Inferior parietal cortex (tissue), 1 donor: ENCODE measurements around the gene RELCH.

Experiments
- DNase-seq: peaks from one replicate; pipeline ENCODE4 v3.0.0-alpha.2; 2016; ENCODE audit errors: extremely low spot score

Gene RELCH

DNA sequence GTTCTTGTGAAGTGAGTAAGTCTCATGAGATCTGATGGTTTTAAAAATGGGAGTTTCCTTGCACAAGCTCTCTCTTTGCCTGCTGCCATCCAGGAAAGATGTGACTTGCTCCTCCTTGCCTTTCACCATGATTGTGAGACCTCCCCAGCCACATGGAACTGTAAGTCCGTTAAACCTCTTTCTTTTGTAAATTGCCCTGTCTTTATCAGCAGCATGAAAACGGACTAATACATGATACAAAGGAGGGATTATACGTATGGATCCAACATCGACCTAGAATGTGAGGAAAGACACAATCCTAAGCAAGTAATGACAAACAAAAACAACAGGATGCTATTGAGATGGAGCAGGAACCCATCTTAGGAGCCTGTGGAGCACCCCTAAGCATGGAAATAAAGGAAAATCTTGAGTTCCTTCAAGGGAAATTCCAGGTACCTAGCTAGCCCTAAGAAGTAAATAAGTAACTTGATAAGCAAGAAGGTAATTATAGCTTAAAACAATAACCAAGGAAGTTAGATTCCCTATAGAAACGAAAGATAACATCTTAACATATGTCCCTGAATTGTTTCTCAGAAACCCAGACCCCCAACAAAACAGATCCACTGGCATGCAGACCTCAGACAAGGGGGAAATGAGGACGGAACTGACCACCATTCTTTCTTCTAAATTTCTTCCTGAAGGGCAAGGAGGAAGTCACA, 136.6 kb downstream of the RELCH start:
- no peak for DNase-seq

GRCh38 chr18:62324181-62324828, 137.2 kb downstream of the RELCH start:
- DNase-seq, result no peak

GRCh38 chr18:62324917-62325805, 138.1 kb downstream of the RELCH start, which contains the start of gene TNFRSF11A:
TNFRSF11A (plus strand) TSS chr18:62325310; CDS start chr18:62325353, 43 bp downstream.
- no peak for DNase-seq

DNA sequence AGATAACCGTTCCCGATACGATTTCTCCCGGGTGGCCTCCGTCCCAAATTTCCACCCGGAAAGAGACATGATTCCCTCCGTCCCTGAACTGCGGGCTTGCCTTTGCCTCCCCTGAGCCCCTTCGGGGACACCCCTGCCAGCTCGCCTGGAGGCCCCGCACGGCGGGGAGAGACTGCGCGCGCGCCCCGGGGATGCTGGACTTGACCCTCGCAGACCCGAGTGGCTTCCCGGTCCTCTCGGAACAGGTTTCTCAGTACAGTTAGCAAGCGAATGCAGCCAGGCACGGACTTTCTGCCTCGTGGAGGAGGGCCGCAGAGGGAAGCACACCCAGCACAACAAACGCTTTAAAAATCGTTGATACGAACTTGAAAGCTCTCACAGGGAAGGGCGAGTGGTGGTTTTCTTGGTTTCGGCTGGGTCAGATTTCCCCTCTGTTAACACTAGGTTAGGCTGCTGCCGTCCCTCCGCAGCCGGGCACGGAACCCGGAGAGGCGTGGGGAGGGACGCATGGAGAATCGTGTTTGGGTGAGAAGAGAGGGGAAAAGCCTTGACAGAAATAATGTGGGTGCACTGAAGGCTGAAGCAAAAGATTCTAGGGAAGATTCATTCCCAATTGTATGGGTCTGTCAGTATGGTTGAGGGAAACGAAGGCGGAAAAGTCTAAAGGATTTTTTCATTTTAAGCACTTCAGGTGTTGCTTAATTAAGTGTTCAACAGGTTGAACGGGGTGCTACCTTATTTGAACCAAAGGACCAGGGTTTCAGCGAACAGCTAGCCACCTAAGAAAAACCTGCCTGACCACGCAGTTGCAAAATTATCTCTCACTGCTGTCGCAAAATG, 139.0 kb downstream of the RELCH start:
- DNase-seq, result no peak

- no peak for DNase-seq
These were observed 139.7 kb downstream of the RELCH start for GRCh38 chr18:62326646-62327348.

DNA sequence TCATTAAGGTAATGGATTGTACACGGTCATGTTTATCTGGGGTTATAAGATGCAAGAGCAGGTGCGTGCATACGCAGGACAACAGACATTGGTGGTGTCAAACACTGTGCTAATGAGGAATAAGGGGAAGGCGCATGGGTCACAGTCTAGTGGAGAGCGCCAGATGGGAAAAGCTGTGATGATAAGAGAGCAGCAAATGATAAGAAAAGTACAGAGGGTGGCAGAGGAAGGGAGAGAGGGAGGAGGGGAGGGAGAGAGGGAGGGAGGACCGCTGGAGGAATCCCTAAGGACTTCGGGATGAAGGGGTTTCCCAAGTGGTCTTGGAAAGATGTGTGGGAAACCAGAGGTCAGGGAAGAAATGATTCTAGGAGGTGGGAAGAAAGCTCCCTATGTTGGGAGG, 140.9 kb downstream of the RELCH start:
- DNase-seq, result no peak

DNA sequence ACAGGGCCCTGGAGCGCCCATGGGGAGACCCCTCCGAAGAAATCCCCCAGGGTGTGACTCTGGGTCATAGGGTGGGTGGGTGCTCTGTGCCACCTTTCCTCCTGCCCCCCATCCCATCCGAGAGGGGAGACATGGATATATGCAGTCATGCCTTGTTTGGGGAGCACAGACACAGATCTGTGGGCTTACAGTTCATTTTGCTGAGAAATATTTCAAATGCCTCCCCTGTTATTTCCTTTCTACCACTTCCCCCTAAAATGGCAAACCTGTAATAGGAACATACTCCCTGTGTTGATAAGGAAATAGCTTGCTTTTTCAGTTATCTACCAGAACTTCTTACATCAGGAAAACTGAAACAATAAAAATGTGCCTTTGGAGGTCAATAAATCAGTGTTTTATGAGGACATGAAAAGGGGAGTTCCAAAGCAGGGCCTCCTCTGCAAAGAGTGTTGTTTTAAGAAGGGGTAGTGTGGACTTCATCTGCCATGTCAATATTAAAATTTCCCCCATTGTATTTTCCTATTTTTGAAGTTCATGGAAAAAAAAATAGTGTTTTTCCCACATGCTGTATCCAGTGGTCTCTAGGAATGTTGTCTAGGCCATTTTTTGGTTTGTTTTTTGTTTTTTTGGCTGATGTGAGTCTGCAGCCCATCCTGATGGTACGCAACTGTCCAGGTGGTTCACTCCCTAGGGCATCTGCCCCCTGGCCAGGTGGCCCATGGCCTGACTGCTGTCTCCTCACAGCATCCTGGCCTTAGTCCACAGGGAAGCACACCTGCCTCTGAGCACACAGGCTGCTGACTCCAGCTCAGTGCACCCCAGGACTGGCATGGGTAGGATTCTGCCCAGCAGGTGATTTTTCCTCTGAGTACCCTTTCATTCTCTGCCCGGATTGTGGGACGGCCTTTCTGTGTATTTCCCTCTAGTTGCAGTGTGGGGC, 141.8 kb downstream of the RELCH start:
- no peak for DNase-seq

DNA sequence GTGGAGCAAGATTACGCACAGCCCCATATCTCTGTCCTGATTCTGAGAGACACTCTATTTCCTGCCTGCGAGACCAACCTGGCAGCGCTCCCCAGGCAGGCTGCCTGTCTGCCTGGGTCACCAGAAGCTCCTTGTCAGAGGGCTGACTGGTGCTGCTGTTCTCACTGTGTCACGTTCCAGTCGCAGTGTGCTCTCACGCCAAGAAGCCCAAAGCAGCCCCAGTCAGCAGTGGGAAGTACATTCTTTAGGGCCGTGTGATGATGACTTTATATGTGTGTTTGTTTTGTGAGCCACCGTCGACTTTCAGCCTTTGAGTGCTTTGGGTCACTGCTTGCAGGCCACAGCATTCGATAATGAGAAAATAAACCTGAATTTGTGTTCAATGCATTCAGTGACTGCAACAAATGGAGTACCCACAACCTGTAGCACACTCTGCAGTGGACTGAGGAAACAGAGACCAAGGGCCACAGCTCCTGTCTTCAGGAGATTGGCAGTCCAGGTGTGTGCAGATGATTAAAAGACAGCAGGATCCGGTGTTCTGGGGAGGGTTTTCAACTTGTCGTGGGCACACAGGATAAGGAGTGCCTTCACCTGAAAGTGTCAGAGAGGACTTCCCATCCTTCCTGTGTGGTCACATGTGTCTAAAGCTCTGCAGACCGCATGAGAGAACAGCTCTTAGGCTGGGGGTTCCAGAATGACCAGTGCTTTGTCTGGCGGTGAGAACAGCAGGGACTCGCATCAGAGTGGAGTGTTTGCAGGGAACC, 142.8 kb downstream of the RELCH start:
- DNase-seq, result no peak

GRCh38 chr18:62330650-62331049, 143.6 kb downstream of the RELCH start:
- no peak for DNase-seq

- no peak for DNase-seq
These were observed 144.7 kb downstream of the RELCH start for GRCh38 chr18:62331581-62332356.

- no peak for DNase-seq
These were observed 145.4 kb downstream of the RELCH start for GRCh38 chr18:62332431-62332830.

DNA sequence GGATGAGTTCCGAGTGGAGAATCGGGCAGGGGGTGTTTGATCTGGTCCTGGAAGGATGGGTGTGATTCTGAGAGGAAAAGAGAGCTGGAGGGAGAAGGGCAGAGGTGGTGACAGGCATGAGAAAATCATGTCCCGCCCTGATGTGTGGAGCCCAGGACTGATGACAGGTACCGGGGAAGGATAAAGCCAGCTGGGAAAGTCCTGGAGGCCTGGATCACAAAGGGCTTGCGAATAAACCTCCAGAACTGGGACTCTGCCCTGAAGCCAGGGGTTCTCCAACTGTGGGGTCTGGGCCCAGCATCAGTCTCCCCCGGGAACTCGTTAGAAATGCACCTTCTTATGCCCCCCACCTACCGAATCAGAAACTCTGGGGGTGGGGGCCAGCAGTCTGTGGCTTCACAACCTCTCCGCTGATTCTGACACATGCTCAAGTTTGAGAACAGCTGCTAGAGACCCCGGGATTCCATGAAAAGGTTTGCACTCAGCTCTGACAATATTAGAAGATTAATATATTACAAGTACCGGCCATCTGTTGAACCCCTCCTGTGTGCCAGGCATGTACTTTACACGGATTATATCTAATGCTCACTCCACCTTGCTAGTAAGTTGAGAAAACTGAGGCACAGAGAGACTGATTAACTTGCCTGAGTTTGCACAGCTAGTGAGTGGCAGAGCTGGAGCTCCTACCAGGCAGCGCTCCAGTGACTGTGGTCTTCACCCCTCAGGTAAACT, 146.1 kb downstream of the RELCH start:
- no peak for DNase-seq

DNA sequence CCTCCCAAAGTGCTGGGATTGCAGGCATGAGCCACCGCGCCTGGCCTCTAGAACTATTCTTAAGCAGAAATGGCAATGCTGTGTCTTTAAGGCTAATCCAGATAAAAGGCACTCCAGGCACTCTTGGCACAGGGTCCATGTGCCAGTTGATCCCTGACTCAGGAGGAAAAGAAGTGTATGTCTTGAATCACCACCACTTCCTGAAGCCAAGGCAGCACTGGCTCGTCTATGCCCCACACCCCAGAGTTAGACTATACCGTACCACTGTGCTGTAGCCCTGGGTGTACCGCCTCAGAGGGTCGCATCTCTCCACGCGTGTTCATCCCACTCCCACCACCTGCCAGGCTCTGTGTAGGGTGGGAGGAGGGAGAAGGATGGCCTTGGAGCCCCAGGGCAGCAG, 147.1 kb downstream of the RELCH start:
- no peak for DNase-seq

DNA sequence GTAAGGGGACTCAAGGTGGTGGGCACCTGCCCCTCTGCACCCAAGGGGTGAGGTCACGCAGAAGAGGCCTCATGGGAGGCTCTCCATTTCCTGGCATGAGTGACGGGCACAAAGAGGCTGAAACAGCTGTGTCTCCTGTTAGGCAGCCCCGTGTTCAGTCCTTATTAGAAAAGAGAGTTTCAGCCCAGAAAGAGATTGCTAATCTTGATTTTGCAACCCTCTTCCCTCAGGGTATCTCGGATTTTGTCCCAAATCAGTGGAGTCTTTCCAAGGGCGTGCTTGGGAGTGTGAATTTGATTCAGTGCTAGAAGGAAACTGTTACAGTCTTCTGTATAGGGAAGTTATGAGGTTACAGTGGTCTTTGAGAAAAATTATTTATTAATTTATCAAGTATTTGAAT, 148.4 kb downstream of the RELCH start:
- DNase-seq, result no peak

GRCh38 chr18:62336618-62337017, 149.6 kb downstream of the RELCH start:
- DNase-seq, result no peak

DNA sequence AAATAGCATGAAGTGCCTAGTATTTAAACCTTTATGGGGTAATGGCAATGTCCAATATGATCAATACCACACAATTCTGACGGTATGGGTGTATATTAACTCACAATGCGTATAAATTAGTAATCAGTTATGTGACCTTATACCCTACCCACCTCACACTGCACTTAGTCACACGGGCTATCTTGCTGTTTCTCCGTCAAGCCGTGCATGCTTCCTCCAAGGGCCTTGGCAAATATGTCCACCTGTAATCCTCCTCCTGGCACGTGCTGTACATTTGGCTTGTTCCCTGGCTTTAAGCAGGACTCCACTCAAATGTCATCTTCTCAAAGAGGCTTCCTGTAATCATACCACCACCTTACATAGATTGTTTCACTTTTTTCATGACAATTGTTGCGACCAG, 150.3 kb downstream of the RELCH start:
- no peak for DNase-seq

DNA sequence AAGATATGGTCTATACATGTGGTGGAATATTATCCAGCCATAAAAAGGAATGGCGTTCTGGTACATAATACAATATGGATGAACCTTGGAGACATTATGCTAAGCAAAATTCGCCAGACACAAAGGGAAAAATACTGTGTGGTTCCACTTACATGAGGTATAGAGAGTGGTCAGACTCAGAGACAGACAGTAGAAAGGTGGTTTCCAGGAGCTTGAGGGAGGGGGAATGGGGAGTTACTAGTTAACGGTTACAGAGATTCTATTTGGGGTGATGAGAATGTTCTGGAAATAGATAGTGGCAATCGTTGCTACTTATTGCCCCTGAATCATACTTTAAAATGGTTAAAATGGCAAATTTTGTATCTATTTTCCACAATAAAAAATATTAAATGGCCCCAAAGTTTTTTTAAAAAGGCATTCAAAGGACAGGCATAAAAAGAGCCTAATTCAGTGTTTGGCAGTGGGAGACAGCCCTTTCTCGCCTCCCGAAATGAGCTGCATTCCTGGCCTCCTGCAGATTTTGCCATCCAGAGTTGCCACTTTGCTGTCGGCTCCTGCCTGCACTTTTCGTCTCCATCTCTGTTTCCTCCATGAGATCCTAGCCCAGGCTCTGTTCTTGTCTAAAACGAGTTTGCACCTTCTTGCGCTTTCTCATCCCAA, 151.5 kb downstream of the RELCH start:
- no peak for DNase-seq
